Bladder microvascular endothelial cell (primary cell): Measurements from ENCODE around the gene SGPP2. TPM values are rescaled to one million over a fixed set of nuclear protein-coding genes. Genes with fewer than 3 reads are reported as not detected.

Source experiments
- total RNA-seq: library from RNA; depleted of rRNA; stranded (reverse); fragments of >200 nt; gene quantifications from 2 replicates; pipeline ENCODE4 v1.2.3, GENCODE V29; 2014

The SGPP2 gene
- not detected in 2 replicates for total RNA-seq

GRCh38 chr2:222424276-222424728 is at the start of gene SGPP2:
SGPP2 (plus strand) TSS chr2:222424543; CDS start chr2:222424603, 60 bp downstream.

Other genes with a start within 250 kb of the SGPP2 start
- gene PAX3, start 125.5 kb upstream of the SGPP2 start, total RNA-seq: not detected in 2 replicates
- gene FARSB, start 231.5 kb downstream of the SGPP2 start, total RNA-seq: 5.7 and 9.9 TPM in 2 replicates
- not detected in 2 replicates for gene MOGAT1, start 247.1 kb downstream of the SGPP2 start, total RNA-seq